GM03348 (cell line): ENCODE data around the gene ADAMTS19.
"Not testable (repeated sequence)": the region's sequence is repeated elsewhere in the genome, so short reads cannot be mapped to it uniquely, and the experiment has no call there.

Experiments
- DNase-seq: peaks from one replicate; pipeline ENCODE4 v3.0.0; 2012; ENCODE audit warnings: low spot score

ADAMTS19 gene

GRCh38 chr5:129477532-129477931 is 17.4 kb downstream of the ADAMTS19 start:
- no peak for DNase-seq

- no peak for DNase-seq
These were observed 21.1 kb downstream of the ADAMTS19 start for GRCh38 chr5:129481161-129481560.

DNA sequence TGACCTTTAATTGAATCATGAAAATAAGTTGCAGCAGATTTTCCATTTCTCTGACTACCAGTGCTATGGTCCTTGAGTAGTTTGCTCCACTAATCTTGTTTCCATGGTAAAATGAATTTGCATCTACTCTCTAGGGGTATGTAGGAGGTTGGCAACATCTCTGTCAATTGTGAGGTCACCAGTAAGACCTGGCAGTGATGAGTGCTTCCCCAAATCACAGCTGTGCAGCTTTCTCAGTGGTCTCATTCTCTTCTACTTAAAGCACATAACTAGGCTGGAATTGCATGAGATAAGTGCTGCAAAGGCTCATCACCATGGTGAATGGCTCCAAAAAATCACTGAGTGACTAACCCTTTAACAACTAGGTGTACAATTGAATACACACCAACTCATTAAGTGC is 36.3 kb downstream of the ADAMTS19 start:
- DNase-seq: no peak

- DNase-seq: no peak
These were observed 36.9 kb downstream of the ADAMTS19 start for GRCh38 chr5:129496864-129497595.

DNA sequence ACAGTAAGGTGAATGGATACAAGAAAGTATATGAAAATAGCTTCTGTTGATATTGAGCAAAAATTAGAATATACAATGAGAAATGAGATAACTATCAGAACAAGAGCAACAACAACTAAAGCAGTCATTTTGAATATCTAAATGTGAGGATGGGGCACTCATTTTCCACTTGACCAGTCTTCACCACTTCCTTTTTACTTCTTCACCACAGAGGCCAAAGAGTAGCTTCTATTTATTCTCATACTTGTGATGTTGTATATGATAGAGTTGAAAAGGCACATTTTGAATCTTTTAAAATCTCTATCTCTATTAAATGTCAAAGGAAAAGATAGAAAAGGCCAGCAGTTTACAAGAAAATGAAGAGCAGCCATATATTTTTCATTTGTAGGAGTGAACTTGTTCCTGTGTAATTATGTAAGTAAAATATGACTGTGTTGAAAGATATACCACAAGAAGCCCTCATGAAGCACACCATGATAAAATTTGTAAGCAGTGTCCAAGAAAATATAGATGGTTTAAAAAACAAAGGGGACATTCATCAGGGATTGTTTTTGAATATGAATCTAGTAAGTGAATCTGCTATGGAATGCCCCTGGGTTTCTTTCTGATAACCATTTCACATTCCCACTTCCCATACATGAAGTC is 39.2 kb downstream of the ADAMTS19 start:
- no peak for DNase-seq

DNA sequence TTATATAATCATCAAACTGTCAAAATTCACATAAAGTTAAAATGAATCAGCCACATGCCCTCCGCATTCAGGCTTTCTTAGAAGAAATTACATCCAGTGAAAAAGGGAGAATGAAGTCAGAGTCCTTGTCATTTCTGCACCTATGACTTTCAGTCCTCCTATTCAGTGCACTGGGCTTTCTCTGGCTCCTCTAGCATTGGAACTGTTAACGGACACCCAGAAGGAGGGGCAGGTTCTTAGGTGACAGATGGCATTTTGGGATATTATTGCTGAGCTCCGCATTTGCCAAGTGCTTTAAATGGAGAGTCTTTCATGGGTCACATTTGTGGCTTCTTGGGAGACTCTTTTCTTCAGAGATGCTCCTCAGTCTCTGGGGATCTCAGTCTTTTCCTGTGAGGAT is 40.0 kb downstream of the ADAMTS19 start:
- no peak for DNase-seq

DNA sequence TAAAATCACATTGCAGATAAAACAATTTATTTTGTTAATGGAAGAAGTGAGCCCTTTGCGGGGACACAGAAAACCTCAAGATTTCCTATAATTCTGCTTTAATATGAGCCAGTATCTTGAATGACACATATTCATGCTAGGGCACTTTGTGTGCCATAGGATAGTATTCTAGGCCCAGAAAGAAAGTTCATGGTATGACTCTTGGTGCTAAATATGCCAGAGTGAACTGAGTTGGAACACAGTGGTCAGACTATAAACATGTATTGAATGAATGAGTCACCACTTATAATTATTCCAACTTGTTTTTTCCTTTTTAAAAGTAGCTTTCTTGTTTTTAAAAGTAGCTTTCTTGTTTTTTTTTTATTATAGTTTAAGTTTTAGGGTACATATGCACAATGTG is 46.0 kb downstream of the ADAMTS19 start:
- DNase-seq: peak; percentile 3

DNA sequence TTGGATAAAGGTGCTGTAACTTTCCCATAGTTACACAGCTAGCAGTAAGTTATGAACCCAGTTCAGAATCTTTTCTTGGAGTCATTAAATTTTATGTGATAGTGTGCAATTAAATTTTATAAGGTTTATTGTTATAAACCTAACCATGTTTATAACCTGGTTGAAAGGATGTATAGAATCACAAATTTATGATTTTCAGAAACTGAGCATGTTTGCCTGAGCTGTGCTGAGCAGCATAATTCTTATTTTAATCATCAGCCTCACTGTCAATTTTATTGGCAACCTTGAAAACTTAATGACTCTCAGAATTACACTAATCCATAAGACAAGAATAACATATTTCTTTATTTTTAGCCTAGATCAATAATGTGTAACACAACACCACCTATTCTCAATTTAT is 46.9 kb downstream of the ADAMTS19 start:
- DNase-seq: no peak

GRCh38 chr5:129507527-129507926 is 47.4 kb downstream of the ADAMTS19 start:
- no peak for DNase-seq

- DNase-seq: no peak
These were observed 48.5 kb downstream of the ADAMTS19 start for GRCh38 chr5:129508606-129509005.

DNA sequence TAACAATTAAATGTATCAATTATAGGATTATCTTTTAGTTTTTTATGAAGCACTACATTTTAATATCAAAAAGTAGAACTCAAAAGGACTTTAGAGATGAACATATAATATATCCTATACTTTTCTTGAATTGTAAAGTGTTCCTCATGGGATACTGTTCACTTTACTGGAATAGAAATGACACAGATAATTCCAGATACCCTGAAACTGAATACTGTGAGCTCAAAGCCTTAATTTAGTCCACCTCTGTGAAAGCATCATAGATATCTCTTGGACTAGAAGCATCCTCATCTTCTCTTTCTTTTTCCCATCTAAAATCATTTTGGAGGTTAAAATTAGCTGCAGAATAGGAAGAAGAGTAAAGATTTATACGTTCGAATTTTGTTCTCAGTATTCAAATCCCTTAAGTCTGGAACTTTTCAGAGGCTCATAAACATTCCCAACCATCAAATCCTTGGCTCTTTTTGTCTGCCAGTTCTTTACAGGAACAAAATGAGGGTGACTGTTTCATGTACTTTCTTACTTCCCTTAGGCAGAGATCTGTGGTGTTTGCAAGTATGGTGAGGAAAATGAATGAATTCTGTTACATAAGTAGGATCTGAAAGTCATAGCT is 49.4 kb downstream of the ADAMTS19 start:
- no peak for DNase-seq

DNA sequence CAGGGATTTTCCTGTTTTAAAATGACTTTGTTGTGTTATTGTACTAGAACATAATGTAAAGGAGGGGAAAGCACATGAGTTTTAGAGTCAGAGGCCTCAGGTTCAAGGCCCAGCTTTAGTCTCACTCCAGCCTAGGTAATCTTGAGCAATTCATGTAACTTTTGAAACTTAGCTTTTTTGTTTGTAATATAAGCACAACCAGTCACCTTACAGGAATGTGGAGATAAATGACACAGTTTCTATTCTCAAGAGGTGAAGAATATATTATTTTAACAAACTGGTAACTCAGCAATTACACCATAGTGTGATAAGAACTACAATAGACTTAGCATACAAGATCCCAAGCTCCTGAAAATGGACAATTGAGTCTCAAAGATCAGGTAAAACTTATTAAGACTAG is 51.2 kb downstream of the ADAMTS19 start:
- DNase-seq: no peak

DNA sequence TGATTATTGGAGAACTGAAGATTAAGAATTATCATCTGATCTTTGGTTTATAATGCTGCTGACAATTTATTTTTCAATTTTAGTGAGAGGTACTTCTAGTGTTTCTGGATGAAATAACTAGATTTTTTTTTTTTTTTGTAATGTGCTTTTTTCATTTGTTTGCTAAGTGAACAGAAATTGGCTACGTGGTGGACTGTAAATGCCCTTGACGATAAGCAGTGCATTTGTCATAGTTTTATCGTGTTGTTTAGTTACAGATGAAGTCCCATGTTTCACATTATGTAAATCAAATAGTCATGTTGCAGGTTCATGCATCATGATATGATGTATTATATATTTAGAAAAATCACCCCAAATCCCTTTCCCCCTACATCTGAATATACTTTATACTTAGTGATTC is 81.0 kb downstream of the ADAMTS19 start:
- DNase-seq: no peak

GRCh38 chr5:129541648-129542251 is 81.7 kb downstream of the ADAMTS19 start:
- DNase-seq: no peak

GRCh38 chr5:129547137-129547536 is 87.0 kb downstream of the ADAMTS19 start:
- no peak for DNase-seq

- DNase-seq: no peak
These were observed 94.2 kb downstream of the ADAMTS19 start for GRCh38 chr5:129554134-129554904.

DNA sequence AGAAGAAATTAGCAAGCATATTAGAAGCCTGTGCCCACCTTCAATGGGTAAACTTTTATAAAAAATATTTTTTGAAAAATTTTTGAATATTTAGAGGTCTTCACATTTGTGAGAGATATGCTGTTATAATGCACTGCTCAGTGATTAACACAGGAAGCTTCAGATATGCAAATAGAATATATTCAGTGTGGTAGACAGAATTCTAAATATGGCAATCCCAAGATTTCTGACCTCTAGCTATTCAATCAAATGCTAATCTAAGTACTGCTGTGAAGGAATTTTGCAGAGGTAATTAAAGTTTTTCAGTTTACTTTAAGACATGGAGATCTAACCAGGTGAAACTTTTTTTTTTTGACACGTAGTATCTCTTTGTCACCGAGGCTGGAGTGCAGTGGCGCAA is 103.5 kb downstream of the ADAMTS19 start:
- DNase-seq: no peak

- no peak for DNase-seq
These were observed 109.2 kb downstream of the ADAMTS19 start for GRCh38 chr5:129569295-129569694.

DNA sequence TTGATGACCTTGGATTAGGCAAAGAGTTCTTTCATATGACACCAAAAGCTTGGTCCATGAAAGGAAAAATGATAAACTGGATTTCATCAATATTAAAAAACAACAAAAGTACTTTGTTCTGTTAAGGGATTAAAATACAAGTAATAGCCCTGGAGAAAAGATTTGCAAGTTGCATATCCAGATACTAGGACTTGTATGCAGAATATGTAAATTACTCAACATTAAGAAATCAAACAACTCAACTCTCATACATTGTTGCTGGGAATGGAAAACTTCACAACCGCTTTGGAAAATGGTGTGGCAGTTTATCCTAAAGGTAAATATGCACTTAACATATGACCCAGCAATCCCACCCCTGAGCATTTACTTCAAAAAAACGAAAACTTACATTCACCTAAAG is 112.0 kb downstream of the ADAMTS19 start:
- DNase-seq: no peak

DNA sequence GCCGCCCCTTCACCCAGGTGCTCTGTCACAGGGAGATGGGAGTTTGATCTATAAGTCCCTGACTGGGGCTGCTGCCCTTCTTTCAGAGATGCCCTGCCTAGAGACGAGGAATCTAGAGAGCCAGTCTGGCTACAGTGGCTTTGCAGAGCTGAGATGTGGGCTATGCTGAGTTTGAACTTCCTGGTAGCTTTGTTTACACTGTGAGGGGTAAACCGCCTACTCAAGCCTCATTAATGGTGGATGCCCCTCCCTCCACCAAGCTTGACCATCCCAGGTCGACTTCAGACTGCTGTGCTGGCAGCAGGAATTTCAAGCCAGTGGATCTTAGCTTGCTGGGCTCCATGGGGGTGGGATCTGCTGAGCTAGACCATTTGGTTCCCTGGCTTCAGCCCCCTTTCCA is 124.4 kb downstream of the ADAMTS19 start:
- not testable (repeated sequence) for DNase-seq

DNA sequence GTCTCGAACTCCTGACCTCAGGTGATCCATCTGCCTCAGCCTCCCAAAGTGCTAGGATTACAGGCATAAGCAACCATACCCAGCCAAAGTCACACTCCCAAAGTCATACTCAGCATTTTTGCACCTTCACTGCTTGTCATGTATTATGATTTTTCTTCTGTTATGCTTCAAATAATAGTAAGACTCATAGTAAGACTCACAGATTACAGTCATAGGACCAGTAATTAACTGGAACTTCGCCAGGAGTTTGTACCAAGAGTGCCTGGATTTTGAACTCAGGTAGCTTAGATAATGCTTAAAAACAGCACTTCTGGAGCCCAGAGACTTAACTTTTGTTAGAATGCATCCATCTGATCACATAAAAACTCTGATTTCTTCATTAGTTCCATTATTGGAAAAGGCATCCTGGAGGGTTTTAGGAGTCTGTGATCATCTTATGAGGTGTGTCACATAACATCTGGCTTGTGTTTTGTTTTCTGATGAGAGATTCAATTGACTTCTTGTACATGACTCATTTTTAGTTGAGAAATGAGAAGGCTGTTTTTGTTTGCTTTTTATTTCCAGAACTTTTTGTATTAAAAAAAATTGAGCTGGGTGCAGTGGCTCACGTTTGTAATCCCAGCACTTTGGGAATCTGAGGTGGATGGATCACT is 131.5 kb downstream of the ADAMTS19 start:
- no peak for DNase-seq

- DNase-seq: no peak
These were observed 133.4 kb downstream of the ADAMTS19 start for GRCh38 chr5:129593525-129593924.
